PC-3 (cell line): ENCODE measurements around the gene AGO4.
"Not testable (repeated sequence)": the region's sequence is repeated elsewhere in the genome, so short reads cannot be mapped to it uniquely, and the experiment has no call there.

Experiments
- EZH2 ChIP-seq: fragments of 300-600 bp; sonication (generic); IDR thresholded peaks from one replicate; pipeline ENCODE4 v1.6.1; 2017; ENCODE audit warnings: antibody characterized with exemption, mild to moderate bottlenecking, low read length; ENCODE audit not compliant: unreplicated experiment
- TF ChIP-seq, protein P1 (sequence below): fragments of 300-600 bp; sonication (generic); conservative IDR thresholded peaks from 2 replicates; pipeline ENCODE4 v1.5.1; 2017; ENCODE audit warnings: antibody characterized with exemption, low read depth, mild to moderate bottlenecking, low read length

DNA sequence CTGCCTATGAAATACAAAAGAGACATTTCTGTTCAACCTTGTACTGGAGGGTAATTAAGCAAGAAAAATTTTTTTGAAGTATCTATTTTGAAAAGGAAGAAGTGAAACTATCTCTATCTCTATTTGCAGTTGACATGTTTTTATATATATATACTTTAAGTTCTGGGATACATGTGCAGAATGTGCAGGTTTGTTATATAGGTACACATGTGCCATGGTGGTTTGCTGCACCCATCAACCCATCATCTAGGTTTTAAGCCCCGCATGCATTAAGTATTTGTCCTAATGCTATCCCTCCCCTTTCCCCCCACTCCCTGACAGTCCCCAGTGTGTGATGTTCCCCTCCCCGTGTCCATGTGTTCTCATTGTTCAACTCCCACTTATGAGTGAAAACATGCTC, 9.8 kb upstream of the AGO4 start:
- TF ChIP-seq, protein P1, sequence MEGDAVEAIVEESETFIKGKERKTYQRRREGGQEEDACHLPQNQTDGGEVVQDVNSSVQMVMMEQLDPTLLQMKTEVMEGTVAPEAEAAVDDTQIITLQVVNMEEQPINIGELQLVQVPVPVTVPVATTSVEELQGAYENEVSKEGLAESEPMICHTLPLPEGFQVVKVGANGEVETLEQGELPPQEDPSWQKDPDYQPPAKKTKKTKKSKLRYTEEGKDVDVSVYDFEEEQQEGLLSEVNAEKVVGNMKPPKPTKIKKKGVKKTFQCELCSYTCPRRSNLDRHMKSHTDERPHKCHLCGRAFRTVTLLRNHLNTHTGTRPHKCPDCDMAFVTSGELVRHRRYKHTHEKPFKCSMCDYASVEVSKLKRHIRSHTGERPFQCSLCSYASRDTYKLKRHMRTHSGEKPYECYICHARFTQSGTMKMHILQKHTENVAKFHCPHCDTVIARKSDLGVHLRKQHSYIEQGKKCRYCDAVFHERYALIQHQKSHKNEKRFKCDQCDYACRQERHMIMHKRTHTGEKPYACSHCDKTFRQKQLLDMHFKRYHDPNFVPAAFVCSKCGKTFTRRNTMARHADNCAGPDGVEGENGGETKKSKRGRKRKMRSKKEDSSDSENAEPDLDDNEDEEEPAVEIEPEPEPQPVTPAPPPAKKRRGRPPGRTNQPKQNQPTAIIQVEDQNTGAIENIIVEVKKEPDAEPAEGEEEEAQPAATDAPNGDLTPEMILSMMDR, result not testable (repeated sequence)
- not testable (repeated sequence) for TF ChIP-seq EZH2
